Activated CD4-positive, alpha-beta T cell treated with anti-CD3 and anti-CD28 coated beads for 36 hours (primary cell): ENCODE results near the gene FHL3. TPM values are rescaled to one million over a fixed set of nuclear protein-coding genes. Genes with fewer than 3 reads are reported as not detected.

Source experiments
- ATAC-seq: fragments of 200-7000 bp; cut with Tn5 transposase; one replicate; pipeline ENCODE4 v1.10.0; 2021; ENCODE audit warnings: mild to moderate bottlenecking, moderate library complexity
- CTCF ChIA-PET: fragments of 350-600 bp; sonication (Branson Sonifier 250); formaldehyde crosslinking; loops from one replicate; lab custom pipeline; 2021; ENCODE audit warnings: antibody characterized with exemption; lab: Charles Lee
- POLR2A ChIA-PET: fragments of 350-600 bp; sonication (Branson Sonifier 250); formaldehyde crosslinking; loops from one replicate; lab custom pipeline; 2021; ENCODE audit warnings: antibody characterized with exemption, inconsistent platforms; lab: Charles Lee
- DNase-seq: peaks from one replicate; pipeline ENCODE4 v3.0.0-alpha.2; 2020
- H3K27ac Mint-ChIP-seq: one replicate; pipeline ENCODE4 v1.8.0; 2021; ENCODE audit warnings: mixed read lengths
- H3K27me3 Mint-ChIP-seq: one replicate; pipeline ENCODE4 v1.8.0; 2021; ENCODE audit warnings: mixed read lengths
- H3K36me3 Mint-ChIP-seq: one replicate; pipeline ENCODE4 v1.8.0; 2021; ENCODE audit warnings: low read depth, mixed read lengths
- H3K4me1 Mint-ChIP-seq: one replicate; pipeline ENCODE4 v1.8.0; 2021; ENCODE audit warnings: mixed read lengths
- H3K4me3 Mint-ChIP-seq: one replicate; pipeline ENCODE4 v1.8.0; 2021; ENCODE audit warnings: mild to moderate bottlenecking, moderate library complexity, mixed read lengths
- H3K9me3 Mint-ChIP-seq: one replicate; pipeline ENCODE4 v1.8.0; 2021; ENCODE audit warnings: low read depth, mixed read lengths
- intact Hi-C, 2 experiments: fragments of 100-400 bp; cut with DNase I in 1 of 2; cut with micrococcal nuclease in 1 of 2; formaldehyde crosslinking; loops; one replicate each; pipeline versions ENCODE4 v1.14.2 to v1.15.1; 2022 to 2024; cut with DNase I, micrococcal nuclease
- total RNA-seq, 2 experiments: library from RNA; stranded (reverse); gene quantifications; one replicate each; pipeline ENCODE4 v1.2.3, GENCODE V29; 2021

FHL3 gene
- total RNA-seq, 2 experiments from 2014 or later = 21.1 to 23.8 TPM

GRCh38 chr1:38000233-38000528 lies 5.1 kb downstream of the FHL3 start:
- DNase-seq = no peak
- ATAC-seq = no peak
- H3K4me3 Mint-ChIP-seq = no peak overlapping the region
- peaks cover 21% of the 10 kb centered on the region for H3K36me3 Mint-ChIP-seq
- ChIA-PET POLR2A (no interaction called here), CTCF (interaction anchor here (1.0 to 2.2 kb wide), 3 partner anchors 9 to 20 kb away, joined by 3 to 8 read pairs (median 4); no protein-coding TSS in a partner anchor)
- H3K27ac Mint-ChIP-seq = peak overlapping the region; percentile 52
- no peaks in the 10 kb centered on the region for H3K9me3 Mint-ChIP-seq
- H3K27me3 Mint-ChIP-seq = no peaks in the 10 kb centered on the region
- H3K4me1 Mint-ChIP-seq = peaks cover 52% of the 10 kb centered on the region
- intact Hi-C loops = no loop called here

DNA sequence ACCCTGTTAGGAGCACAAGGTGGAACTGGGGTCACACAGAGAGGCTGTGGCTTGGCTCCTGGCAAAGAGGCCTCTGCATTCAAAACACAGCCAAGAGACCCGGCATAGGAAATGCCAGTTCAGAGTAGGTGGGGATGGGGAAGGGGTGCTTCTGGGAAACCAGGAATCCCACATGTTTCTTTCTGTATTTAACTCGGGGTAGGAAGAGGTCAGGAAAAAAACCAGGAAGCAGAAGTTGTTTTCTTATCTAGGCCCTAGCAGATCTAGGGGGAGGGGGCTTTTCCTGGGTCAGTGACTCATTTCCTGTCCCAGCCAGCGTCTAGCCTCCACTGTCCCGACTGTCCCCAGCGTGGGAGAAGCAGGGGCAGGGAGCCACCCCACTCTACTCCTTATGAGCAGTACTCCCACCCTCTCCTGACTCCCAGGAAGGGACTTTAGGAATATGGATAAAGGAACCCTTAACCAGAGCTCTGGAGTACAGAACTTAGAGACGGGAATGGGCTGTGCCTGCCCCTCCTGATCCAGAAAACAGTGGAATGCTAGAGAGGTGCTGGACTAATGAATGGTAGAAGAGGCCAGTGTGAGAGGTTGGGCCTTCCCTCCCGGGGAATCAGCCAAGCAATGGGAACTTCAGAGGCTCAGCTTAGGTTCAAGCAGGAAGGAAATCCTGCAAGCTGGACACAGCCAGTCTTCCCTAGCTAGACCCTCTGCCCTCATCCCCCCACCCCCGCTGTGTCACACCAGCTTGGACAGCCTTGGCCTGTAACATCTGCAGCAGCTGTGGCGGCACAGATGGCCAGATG lies 5.7 kb downstream of the FHL3 start:
- peaks cover 23% of the 10 kb centered on the region for H3K36me3 Mint-ChIP-seq
- CTCF ChIA-PET = no interaction called here

DNA sequence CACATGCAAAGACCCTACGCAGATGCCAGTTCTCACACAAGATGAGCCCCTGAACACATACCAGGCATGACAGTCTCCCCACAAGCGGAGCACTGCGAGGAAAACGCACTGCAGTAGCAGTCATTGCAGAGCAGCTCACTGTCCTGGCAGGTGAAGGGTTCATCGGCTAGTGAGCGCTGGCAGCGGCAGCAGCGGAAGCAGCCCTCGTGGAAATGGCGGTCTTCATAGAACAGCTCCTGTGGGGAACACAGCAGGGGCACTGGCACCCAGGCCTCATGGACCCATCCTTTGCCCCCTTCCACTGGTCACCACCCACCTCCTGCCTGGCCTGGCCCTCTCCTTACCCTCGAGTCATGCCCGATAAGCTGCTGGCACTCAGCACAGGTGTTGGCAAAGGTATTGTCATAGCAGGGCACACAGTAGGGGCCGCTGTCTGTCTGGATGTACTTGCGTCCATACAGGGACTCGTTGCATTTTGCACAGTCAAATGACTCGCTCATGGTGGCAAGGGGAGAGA lies 6.3 kb downstream of the FHL3 start:
- H3K36me3 Mint-ChIP-seq = peaks cover 20% of the 10 kb centered on the region
- H3K4me1 Mint-ChIP-seq = peaks cover 54% of the 10 kb centered on the region
- POLR2A ChIA-PET = interaction anchor here (0.6 kb wide), 1 partner anchor 147 kb away, joined by 3 read pairs; no protein-coding TSS in a partner anchor
- CTCF ChIA-PET = no interaction called here
- ATAC-seq = peak; percentile 38
- intact Hi-C loops = loop anchor here in 1 of 2 experiments (10.0 kb wide), 1 partner anchor 404 kb away; the partner anchor contains the start of gene GNL2
- H3K27me3 Mint-ChIP-seq = no peaks in the 10 kb centered on the region
- H3K27ac Mint-ChIP-seq = peak overlapping the region; percentile 88
- H3K9me3 Mint-ChIP-seq = no peaks in the 10 kb centered on the region
- H3K4me3 Mint-ChIP-seq = peak overlapping the region; percentile 22
- peak; percentile 55 for DNase-seq

More for the DNA sequence above, 5.7 kb downstream of the FHL3 start:
- Mint-ChIP-seq H3K4me1 (peaks cover 57% of the 10 kb centered on the region), H3K27ac (peak overlapping the region; percentile 88), H3K9me3 (no peaks in the 10 kb centered on the region), H3K27me3 (no peaks in the 10 kb centered on the region), H3K4me3 (peak overlapping the region; percentile 22)
- intact Hi-C loops = loop anchor here in 1 of 2 experiments (10.0 kb wide), 1 partner anchor 405 kb away; the partner anchor contains the start of gene GNL2
- DNase-seq (no peak), ATAC-seq (peak; percentile 34)
- POLR2A ChIA-PET = no interaction called here

- H3K4me1 Mint-ChIP-seq = peaks cover 46% of the 10 kb centered on the region
- ChIA-PET CTCF (no interaction called here), POLR2A (interaction anchor here (0.5 to 0.6 kb wide), 3 partner anchors 9 to 146 kb away, joined by 3 to 9 read pairs (median 3); no protein-coding TSS in a partner anchor)
- peak overlapping the region; percentile 59 for H3K27ac Mint-ChIP-seq
- no peak for ATAC-seq
- H3K9me3 Mint-ChIP-seq = no peaks in the 10 kb centered on the region
- no peaks in the 10 kb centered on the region for H3K27me3 Mint-ChIP-seq
- peaks cover 20% of the 10 kb centered on the region for H3K36me3 Mint-ChIP-seq
- H3K4me3 Mint-ChIP-seq = no peak overlapping the region
- DNase-seq = no peak
- intact Hi-C loops = loop anchor here in 1 of 2 experiments (10.0 kb wide), 1 partner anchor 403 kb away; the partner anchor contains the start of gene GNL2
These were observed 7.1 kb downstream of the FHL3 start for GRCh38 chr1:37998089-37998808.

GRCh38 chr1:37997256-37998088 lies 7.8 kb downstream of the FHL3 start:
- Mint-ChIP-seq H3K4me1 (peaks cover 43% of the 10 kb centered on the region), H3K27me3 (no peaks in the 10 kb centered on the region), H3K9me3 (no peaks in the 10 kb centered on the region), H3K4me3 (no peak overlapping the region), H3K27ac (no peak overlapping the region), H3K36me3 (peaks cover 20% of the 10 kb centered on the region)
- ATAC-seq (no peak), DNase-seq (no peak)
- CTCF ChIA-PET = interaction anchor here (0.7 to 0.9 kb wide), 2 partner anchors 11 to 462 kb away, joined by 3 read pairs; no protein-coding TSS in a partner anchor
- intact Hi-C loops = loop anchor here in 1 of 2 experiments (10.0 kb wide), 1 partner anchor 403 kb away; the partner anchor contains the start of gene GNL2
- POLR2A ChIA-PET = interaction anchor here (0.5 to 0.6 kb wide), 2 partner anchors 8 to 85 kb away, joined by 3 to 9 read pairs; no protein-coding TSS in a partner anchor

GRCh38 chr1:37995751-37996345 lies 9.5 kb downstream of the FHL3 start:
- Mint-ChIP-seq H3K4me3 (peak overlapping the region; percentile 69), H3K9me3 (no peaks in the 10 kb centered on the region), H3K27me3 (no peaks in the 10 kb centered on the region), H3K4me1 (peaks cover 37% of the 10 kb centered on the region), H3K36me3 (peaks cover 20% of the 10 kb centered on the region), H3K27ac (peak overlapping the region; percentile 72)
- intact Hi-C loops = loop anchor here in 1 of 2 experiments (10.0 kb wide), 1 partner anchor 401 kb away; the partner anchor contains the start of gene GNL2
- CTCF ChIA-PET = interaction anchor here (1.3 to 2.1 kb wide), 2 partner anchors 13 to 25 kb away, joined by 3 to 9 read pairs; no protein-coding TSS in a partner anchor
- ATAC-seq (peak; percentile 73), DNase-seq (peak; percentile 65)
- POLR2A ChIA-PET = no interaction called here

- ATAC-seq (peak; percentile 10), DNase-seq (no peak)
These were observed 10.3 kb downstream of the FHL3 start for GRCh38 chr1:37994886-37995566.

GRCh38 chr1:37989361-37989930 lies 15.9 kb downstream of the FHL3 start:
- Mint-ChIP-seq H3K4me1 (peaks cover 20% of the 10 kb centered on the region), H3K36me3 (peaks cover 38% of the 10 kb centered on the region), H3K4me3 (peak overlapping the region; percentile 93), H3K9me3 (no peaks in the 10 kb centered on the region), H3K27ac (peak overlapping the region; percentile 90), H3K27me3 (no peaks in the 10 kb centered on the region)
- intact Hi-C loops = loop anchor here in 1 of 2 experiments (5.0 kb wide), 1 partner anchor 177 kb away; no protein-coding TSS in a partner anchor
- peak; percentile 31 for ATAC-seq
- CTCF ChIA-PET = interaction anchor here (0.6 to 2.4 kb wide), 13 partner anchors 10 to 382 kb away, joined by 3 to 8 read pairs (median 4); partner anchors contain the start of genes C1orf122, INPP5B, MTF1 and YRDC
- DNase-seq = peak; percentile 67
- POLR2A ChIA-PET = interaction anchor here (0.6 kb wide), 3 partner anchors 8 to 43 kb away, joined by 6 to 9 read pairs (median 7); no protein-coding TSS in a partner anchor

More at GRCh38 chr1:37994886-37995566, 10.3 kb downstream of the FHL3 start:
- intact Hi-C loops = loop anchor here (5.0 to 10.0 kb wide), 2 partner anchors 303 to 400 kb away; partner anchors contain the start of genes CDCA8 (in 1 of the 2) and GNL2 (in 1 of the 2)
- H3K4me1 Mint-ChIP-seq = peaks cover 31% of the 10 kb centered on the region
- H3K27ac Mint-ChIP-seq = peak overlapping the region; percentile 87
- CTCF ChIA-PET = interaction anchor here (1.2 to 2.1 kb wide), 3 partner anchors 14 to 26 kb away, joined by 3 to 9 read pairs (median 4); no protein-coding TSS in a partner anchor
- peak overlapping the region; percentile 69 for H3K4me3 Mint-ChIP-seq
- no peaks in the 10 kb centered on the region for H3K9me3 Mint-ChIP-seq
- POLR2A ChIA-PET = no interaction called here
- H3K36me3 Mint-ChIP-seq = peaks cover 20% of the 10 kb centered on the region
- no peaks in the 10 kb centered on the region for H3K27me3 Mint-ChIP-seq

- Mint-ChIP-seq H3K4me1 (peaks cover 17% of the 10 kb centered on the region), H3K4me3 (no peak overlapping the region), H3K36me3 (peaks cover 38% of the 10 kb centered on the region), H3K9me3 (no peaks in the 10 kb centered on the region), H3K27ac (no peak overlapping the region), H3K27me3 (no peaks in the 10 kb centered on the region)
- ChIA-PET CTCF (no interaction called here), POLR2A (no interaction called here)
- ATAC-seq (no peak), DNase-seq (no peak)
- intact Hi-C loops = loop anchor here in 1 of 2 experiments (5.0 kb wide), 1 partner anchor 175 kb away; no protein-coding TSS in a partner anchor
These were observed 17.6 kb downstream of the FHL3 start for GRCh38 chr1:37987679-37988078.
